22Rv1 (cell line): ENCODE data around the gene HK1.
A peak's percentile ranks its signal among the peaks of the same experiment; 100 is the strongest.

Experiments used
- H3K27ac ChIP-seq: fragments of 450-650 bp; 2 replicates; pipeline ENCODE4 v1.5.1; 2017
- CTCF ChIP-seq: fragments of 450-650 bp; IDR thresholded peaks from 2 replicates; pipeline ENCODE4 v1.5.1; 2017; ENCODE audit warnings: mild to moderate bottlenecking
- ZFX ChIP-seq: fragments of 450-650 bp; IDR thresholded peaks from 2 replicates; pipeline ENCODE4 v1.6.1; 2017; ENCODE audit warnings: antibody characterized with exemption, borderline replicate concordance

The HK1 gene

GRCh38 chr10:69437321-69438259, 159.3 kb downstream of the HK1 start:
- H3K27ac ChIP-seq: peak overlapping the region; percentile 63
- TF ChIP-seq ZFX (no peak), CTCF (no peak)

GRCh38 chr10:69438536-69439349, 160.4 kb downstream of the HK1 start:
- peak overlapping the region; percentile 63 for H3K27ac ChIP-seq
- TF ChIP-seq ZFX (no peak), CTCF (no peak)

GRCh38 chr10:69439350-69439739, 161.0 kb downstream of the HK1 start:
- no peak for TF ChIP-seq ZFX
- no peak for TF ChIP-seq CTCF
- peak overlapping the region; percentile 63 for H3K27ac ChIP-seq

- TF ChIP-seq ZFX: no peak
- no peak for TF ChIP-seq CTCF
- H3K27ac ChIP-seq: peak overlapping the region; percentile 63; the same call in 1 of the 2 replicates
Measured at GRCh38 chr10:69439813-69440506, 161.7 kb downstream of the HK1 start.

- TF ChIP-seq CTCF (no peak), ZFX (no peak)
- H3K27ac ChIP-seq: no peak overlapping the region
Measured at GRCh38 chr10:69443354-69443753, 165.1 kb downstream of the HK1 start.

GRCh38 chr10:69445041-69445440, 166.7 kb downstream of the HK1 start:
- no peak for TF ChIP-seq CTCF

GRCh38 chr10:69446229-69446628, 167.9 kb downstream of the HK1 start:
- peak overlapping the region; percentile 67 for H3K27ac ChIP-seq
- TF ChIP-seq CTCF (no peak), ZFX (no peak)

More at GRCh38 chr10:69445041-69445440, 166.7 kb downstream of the HK1 start:
- no peak overlapping the region for H3K27ac ChIP-seq
